Muscle of leg (tissue), 11 donors: ENCODE results near the gene B3GALNT2. TPM values are rescaled to one million over a fixed set of nuclear protein-coding genes. Genes with fewer than 3 reads are reported as not detected.
"Not testable (repeated sequence)": the region's sequence is repeated elsewhere in the genome, so short reads cannot be mapped to it uniquely, and the experiment has no call there.

Experiments used
- DNase-seq: peaks from one replicate; pipeline ENCODE4 v3.0.0; 2013
- H3K27ac ChIP-seq: one replicate; pipeline ENCODE4 v1.5.1; 2013; ENCODE audit warnings: mild to moderate bottlenecking, low read length, control low read depth
- H3K27me3 ChIP-seq: one replicate; pipeline ENCODE4 v1.6.1; 2013; ENCODE audit warnings: low read length; ENCODE audit not compliant: control insufficient read depth, insufficient read depth
- H3K36me3 ChIP-seq: one replicate; pipeline ENCODE4 v1.6.1; 2013; ENCODE audit warnings: low read length; ENCODE audit not compliant: control insufficient read depth, insufficient read depth
- H3K4me1 ChIP-seq: one replicate; pipeline ENCODE4 v1.6.1; 2013; ENCODE audit warnings: low read length; ENCODE audit not compliant: control insufficient read depth, insufficient read depth
- H3K4me3 ChIP-seq: one replicate; pipeline ENCODE4 v1.5.1; 2013; ENCODE audit warnings: low read length, control low read depth
- H3K9me3 ChIP-seq: replicated peaks from 2 replicates; pipeline ENCODE4 v1.6.1; 2013; ENCODE audit warnings: low read depth, low read length; ENCODE audit not compliant: control insufficient read depth
- WGBS: methylation state at CpG from one replicate; pipeline ENCODE4 v1.1.5; 2013; ENCODE audit warnings: missing lambda C conversion rate; ENCODE audit not compliant: insufficient coverage; 5-methylcytosine and 5-hydroxymethylcytosine counted together
- polyA plus RNA-seq, 8 donors: library from polyadenylated mRNA; unstranded; fragments of 120-200 nt; gene quantifications; one replicate each; pipeline versions ENCODE4 v1.2.1 to v1.2.3, GENCODE V29; 2013; ENCODE audit warnings: inconsistent platforms in 1 of 8, low replicate concordance in 1 of 8; ENCODE audit not compliant: insufficient read length in 8 of 8, insufficient read depth in 1 of 8
- total RNA-seq: library from RNA; stranded (reverse); fragments of 120-200 nt; gene quantifications from one replicate; pipeline ENCODE4 v1.2.4, GENCODE V29; 2013

B3GALNT2 gene
- total and polyA plus RNA-seq, 9 donors: 12.9 to 30.2 (median 22.4) TPM

DNA sequence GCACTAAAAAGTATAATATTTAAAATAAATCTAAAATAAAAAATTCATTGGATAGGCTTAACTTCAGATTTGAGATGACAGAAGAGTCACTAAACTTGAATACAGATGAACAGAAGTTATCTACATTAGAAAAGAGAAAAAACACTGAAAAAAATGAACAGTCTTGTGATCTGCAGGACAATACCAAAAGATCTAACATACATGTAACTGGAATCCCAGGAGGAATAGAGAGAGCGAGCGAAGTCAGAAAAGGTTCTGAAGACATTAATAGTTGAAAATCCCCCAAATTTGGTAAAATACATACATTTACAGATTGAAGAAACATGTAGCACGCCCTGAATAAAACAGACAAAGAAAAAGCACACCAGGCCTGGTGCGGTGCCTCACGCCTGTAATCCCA, 21.2 kb downstream of the B3GALNT2 start:
- 96% methylated on average over 3 of the region's 5 CpGs for WGBS
- Histone ChIP-seq H3K27me3 (no peaks in the 10 kb centered on the region), H3K27ac (no peak overlapping the region), H3K9me3 (peaks cover 6% of the 10 kb centered on the region), H3K4me3 (no peak overlapping the region), H3K36me3 (peaks cover 27% of the 10 kb centered on the region), H3K4me1 (no peaks in the 10 kb centered on the region)
- no peak for DNase-seq

DNA sequence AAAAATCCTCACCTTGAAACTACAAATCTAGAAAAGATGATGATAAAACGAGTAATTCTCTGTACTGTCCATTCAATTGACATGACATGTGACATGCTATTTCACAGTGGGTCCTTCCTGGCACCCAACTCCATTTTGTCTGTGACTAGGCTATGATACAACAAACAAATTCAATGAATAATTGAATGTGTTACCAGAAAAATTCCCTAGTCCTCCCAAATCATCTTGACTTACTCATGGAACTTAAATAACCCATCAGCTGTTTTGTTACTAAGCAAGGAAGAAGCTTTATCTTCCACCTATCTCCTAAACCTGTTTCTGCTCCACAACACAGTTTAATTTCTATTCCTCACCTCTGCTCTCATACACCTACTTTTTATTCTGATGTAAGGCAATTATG, 30.4 kb downstream of the B3GALNT2 start:
- no peaks in the 10 kb centered on the region for H3K27me3 ChIP-seq
- H3K9me3 ChIP-seq: no peaks in the 10 kb centered on the region
- H3K4me3 ChIP-seq: no peak overlapping the region
- no peaks in the 10 kb centered on the region for H3K4me1 ChIP-seq
- H3K27ac ChIP-seq: no peak overlapping the region
- peaks cover 5% of the 10 kb centered on the region for H3K36me3 ChIP-seq
- no peak for DNase-seq
- 100% methylated on average over 1 of the region's 1 CpG for whole genome bisulfite sequencing

DNA sequence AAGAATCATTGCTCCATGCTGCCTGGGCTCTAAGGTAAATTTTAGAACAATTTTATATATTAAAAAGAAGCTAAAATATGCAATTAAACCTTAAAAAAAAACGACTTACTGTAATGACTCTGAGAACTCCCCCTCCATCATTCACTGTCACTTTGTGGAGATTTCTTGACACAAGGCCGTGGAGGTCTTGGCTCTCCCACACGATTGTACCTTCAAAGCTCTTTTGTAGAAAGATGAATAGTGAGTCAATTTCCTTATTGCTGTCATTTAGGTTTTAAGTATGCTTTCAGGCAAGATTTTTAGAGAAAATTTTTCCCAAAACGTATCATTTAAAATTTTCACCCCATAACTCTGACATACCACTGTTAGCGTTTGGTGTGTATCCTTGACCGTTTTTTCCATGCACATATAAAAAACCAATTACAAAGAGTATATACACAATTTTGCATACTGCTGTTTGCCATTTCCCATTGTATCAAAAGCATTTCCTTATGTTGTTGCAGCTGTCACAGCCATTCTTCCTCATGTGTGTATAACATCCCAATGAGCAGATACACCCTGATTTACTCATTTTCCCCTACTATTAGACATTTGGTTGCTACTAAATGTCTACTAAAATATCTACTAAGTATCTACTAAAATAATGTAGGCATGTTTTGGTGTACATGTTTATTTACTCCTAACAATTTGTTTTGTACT, 33.4 kb downstream of the B3GALNT2 start:
- Histone ChIP-seq H3K9me3 (no peaks in the 10 kb centered on the region), H3K27me3 (no peaks in the 10 kb centered on the region), H3K36me3 (peaks cover 5% of the 10 kb centered on the region), H3K27ac (no peak overlapping the region), H3K4me1 (no peaks in the 10 kb centered on the region), H3K4me3 (no peak overlapping the region)
- 82% methylated on average over 3 of the region's 6 CpGs for WGBS
- DNase-seq: no peak

DNA sequence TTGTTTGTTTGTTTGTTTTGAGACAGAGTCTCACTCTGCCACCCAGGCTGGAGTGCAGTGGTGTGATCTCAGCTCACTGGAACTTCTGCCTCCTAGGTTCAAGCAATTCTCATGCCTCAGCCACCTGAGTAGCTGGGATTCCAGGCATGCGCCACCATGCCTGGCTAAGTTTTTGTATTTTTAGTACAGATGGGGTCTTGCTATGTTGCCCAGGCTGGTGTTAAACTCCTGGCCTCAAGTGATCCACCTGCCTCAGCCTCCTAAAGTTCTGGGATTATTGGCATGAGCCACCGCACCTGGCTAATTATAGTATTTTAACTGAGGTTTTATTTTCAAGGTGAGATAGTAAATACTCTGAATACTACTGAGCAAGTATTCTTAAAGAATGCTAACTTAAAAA, 34.4 kb downstream of the B3GALNT2 start:
- not testable (repeated sequence) for H3K36me3 ChIP-seq, H3K4me1 ChIP-seq, H3K4me3 ChIP-seq, H3K27me3 ChIP-seq, H3K9me3 ChIP-seq, DNase-seq, H3K27ac ChIP-seq
- no CpG with 5 or more reads among the region's 2 CpGs for WGBS

DNA sequence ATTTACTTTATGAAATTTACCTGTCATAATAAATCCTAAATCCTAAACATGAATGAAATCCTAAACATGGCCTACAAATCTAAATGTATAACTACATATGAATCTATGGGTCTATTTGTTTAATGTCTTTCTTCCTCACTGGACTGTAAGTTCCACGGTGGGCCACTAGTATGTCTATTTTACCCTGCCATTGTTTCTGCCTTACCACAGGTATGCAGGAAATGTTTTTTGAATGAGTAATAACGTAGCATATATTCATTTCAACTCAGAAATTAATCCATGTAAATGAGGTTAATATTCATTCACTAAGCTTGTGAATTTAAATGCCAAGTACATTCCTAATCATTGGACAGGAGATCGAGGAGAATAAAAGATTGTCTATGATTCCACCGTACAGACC, 35.3 kb downstream of the B3GALNT2 start:
- Histone ChIP-seq H3K4me3 (no peak overlapping the region), H3K36me3 (peaks cover 10% of the 10 kb centered on the region), H3K9me3 (peaks cover 2% of the 10 kb centered on the region), H3K27me3 (no peaks in the 10 kb centered on the region), H3K27ac (no peak overlapping the region), H3K4me1 (no peaks in the 10 kb centered on the region)
- no CpG with 5 or more reads among the region's 4 CpGs for WGBS
- DNase-seq: no peak

DNA sequence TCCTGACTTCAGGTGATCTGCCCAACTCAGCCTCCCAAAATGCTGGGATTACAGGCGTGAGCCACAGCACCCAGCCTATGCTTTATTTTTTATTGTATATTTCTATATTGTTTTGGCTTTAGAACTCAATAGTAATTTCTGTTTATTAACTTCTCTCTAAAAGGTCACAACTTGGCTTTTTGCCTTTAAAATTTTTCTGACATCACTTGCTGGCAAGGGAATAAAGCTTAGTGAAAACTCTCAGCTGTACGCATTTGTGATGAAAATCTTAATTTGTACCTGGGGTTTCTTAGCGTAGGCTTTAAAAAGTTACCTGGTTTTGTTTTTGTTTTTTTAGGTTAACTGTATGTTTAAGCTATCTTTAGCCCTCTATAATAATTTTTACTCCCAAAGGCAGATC, 36.2 kb downstream of the B3GALNT2 start:
- Histone ChIP-seq H3K4me3 (no peak overlapping the region), H3K27me3 (no peaks in the 10 kb centered on the region), H3K27ac (no peak overlapping the region), H3K36me3 (peaks cover 10% of the 10 kb centered on the region), H3K4me1 (no peaks in the 10 kb centered on the region), H3K9me3 (peaks cover 2% of the 10 kb centered on the region)
- WGBS: no CpG with 5 or more reads among the region's 3 CpGs
- DNase-seq: peak; percentile 15

DNA sequence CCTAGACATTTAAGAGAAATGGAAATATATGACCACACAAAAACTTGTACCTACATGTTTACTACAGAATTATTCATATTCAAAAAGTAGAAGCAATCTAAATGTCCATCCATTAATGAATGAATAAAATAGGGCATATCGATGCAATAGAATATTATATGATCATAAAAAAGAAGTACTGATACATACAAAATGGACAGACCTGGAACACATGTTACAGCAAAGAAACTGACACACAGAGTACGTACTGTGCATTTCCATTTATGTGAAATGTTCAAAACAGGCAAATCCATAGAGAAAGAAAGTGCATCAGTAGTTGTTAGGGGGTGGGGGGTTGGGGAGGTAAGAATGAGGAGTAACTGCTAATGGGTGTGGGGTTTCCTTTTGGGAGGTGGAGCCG, 39.2 kb downstream of the B3GALNT2 start:
- whole genome bisulfite sequencing: 100% methylated on average over 1 of the region's 3 CpGs

DNA sequence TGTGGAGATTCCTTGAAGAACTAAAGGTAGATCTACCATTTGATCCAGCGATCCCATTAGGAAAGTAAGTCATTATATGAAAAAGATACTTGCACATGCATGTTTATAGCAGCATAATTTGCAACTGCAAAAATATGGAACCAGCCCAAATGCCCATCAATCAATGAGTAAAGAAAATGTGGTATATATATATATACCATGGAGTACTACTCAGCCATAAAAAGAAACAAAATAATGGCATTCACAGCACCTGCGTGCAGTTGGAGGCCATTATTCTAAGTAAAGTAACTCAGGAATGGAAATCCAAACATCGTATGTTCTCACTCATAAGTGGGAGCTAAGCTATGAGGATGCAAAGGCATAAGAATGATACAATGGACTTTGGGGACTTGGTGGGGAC, 41.4 kb downstream of the B3GALNT2 start:
- H3K36me3 ChIP-seq: not testable (repeated sequence)
- WGBS: no CpG with 5 or more reads among the region's 3 CpGs

More for the DNA sequence above, 39.2 kb downstream of the B3GALNT2 start:
- no peaks in the 10 kb centered on the region for H3K27me3 ChIP-seq
- no peak overlapping the region for H3K27ac ChIP-seq
- peaks cover 2% of the 10 kb centered on the region for H3K9me3 ChIP-seq
- H3K4me1 ChIP-seq: no peaks in the 10 kb centered on the region
- H3K36me3 ChIP-seq: peaks cover 8% of the 10 kb centered on the region
- H3K4me3 ChIP-seq: no peak overlapping the region
- no peak for DNase-seq

DNA sequence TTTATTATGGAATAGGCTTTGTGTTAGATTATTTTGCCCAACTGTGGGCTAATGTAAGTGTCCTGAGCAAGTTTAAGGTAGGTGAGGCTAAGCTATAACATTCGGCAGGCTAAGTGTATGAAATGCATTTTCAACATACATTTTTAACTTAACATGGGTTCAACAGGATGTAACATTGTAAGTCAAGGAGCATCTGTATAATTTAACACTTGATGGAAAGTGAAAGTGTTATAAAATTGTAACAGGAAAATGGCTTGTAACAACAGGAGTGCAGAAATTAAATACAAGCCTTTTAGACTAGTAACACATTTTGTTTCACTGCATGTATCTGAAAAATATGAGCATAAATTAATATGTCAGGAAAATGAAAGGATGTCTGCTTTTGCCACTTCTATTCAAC, 42.3 kb downstream of the B3GALNT2 start:
- Histone ChIP-seq H3K4me3 (no peak overlapping the region), H3K27me3 (no peaks in the 10 kb centered on the region), H3K27ac (no peak overlapping the region), H3K4me1 (no peaks in the 10 kb centered on the region), H3K9me3 (peaks cover 2% of the 10 kb centered on the region), H3K36me3 (peaks cover 5% of the 10 kb centered on the region)
- no CpG with 5 or more reads among the region's 1 CpG for WGBS
- DNase-seq: no peak

More for the DNA sequence above, 41.4 kb downstream of the B3GALNT2 start:
- not testable (repeated sequence) for DNase-seq, H3K27ac ChIP-seq, H3K4me1 ChIP-seq, H3K4me3 ChIP-seq, H3K27me3 ChIP-seq, H3K9me3 ChIP-seq

DNA sequence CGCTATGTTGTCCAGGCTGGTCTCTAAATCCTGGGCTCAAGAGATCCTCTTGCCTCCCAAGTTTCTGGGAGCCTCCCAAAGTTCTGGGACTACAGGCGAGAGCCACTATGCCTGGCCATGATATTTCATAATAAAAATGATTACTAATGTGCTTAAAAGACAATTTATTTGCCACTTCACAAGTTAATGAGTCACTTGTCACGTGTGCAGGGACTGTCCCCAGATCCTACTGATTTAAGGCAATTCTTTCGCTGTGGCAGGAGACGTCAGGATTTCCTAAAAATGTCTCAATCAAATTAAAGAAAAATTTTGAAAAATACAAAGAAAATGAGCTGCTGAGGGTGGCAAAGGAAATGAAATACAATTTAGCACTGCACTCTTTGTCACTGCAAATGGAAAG, 43.5 kb downstream of the B3GALNT2 start:
- Histone ChIP-seq H3K36me3 (peaks cover 5% of the 10 kb centered on the region), H3K9me3 (peaks cover 2% of the 10 kb centered on the region), H3K27me3 (no peaks in the 10 kb centered on the region), H3K4me3 (no peak overlapping the region), H3K4me1 (no peaks in the 10 kb centered on the region), H3K27ac (no peak overlapping the region)
- DNase-seq: no peak
- WGBS: 83% methylated on average over 1 of the region's 5 CpGs

DNA sequence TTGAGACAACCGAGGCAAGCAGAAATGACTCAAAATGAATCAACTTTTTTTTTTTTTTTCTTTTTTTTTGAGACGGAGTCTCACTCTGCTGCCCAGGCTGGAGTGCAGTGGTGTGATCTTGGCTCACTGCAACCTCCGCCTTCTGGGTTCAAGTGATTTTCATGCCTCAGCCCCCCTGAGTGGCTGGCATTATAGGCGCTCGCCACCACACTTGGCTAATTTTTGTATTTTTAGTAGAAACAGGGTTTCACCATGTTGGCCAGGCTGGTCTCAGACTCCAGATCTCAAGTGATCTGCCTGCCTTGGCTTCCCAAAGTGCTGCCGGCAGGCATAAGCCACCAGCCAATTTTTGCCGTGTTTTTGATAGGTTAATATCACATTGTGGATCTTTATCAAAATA, 46.4 kb downstream of the B3GALNT2 start:
- H3K9me3 ChIP-seq, H3K4me1 ChIP-seq, H3K4me3 ChIP-seq, DNase-seq, H3K27ac ChIP-seq, H3K27me3 ChIP-seq: not testable (repeated sequence)
- 100% methylated on average over 2 of the region's 7 CpGs for WGBS
- peaks cover 18% of the 10 kb centered on the region for H3K36me3 ChIP-seq
